HG03095 (cell line): ENCODE results near the gene CAPN2.

Experiments
- ATAC-seq: cut with Tn5 transposase; IDR thresholded peaks from one replicate; pipeline ENCODE4 v1.9.1; 2021; ENCODE audit warnings: moderate library complexity; ENCODE audit not compliant: unreplicated experiment

Gene CAPN2

GRCh38 chr1:223712194-223712849 is at the start of gene CAPN2:
Gene CAPN2 (plus strand): TSS chr1:223712539. CDS start chr1:223712641, 102 bp downstream.
- ATAC-seq: peak; percentile 55

DNA sequence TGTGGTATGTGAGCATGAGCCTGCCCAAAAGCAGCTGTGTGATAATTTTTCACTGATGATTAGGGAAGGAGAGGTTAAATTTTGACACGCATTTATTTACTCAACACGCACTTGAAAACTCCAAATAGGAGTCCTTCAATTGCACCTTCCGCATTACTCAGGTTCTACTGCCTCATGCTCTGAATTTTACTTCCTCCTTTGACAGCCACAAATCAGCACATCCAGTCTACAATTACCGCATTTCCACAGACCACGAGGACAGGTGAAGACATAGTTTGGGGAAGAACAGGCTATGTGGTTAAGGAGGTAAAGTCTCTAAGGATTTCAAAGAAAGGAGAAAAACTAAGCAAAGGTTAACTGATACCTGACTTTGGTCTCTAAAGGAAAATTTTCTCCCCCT is 49.4 kb upstream of the CAPN2 start:
- no peak for ATAC-seq

DNA sequence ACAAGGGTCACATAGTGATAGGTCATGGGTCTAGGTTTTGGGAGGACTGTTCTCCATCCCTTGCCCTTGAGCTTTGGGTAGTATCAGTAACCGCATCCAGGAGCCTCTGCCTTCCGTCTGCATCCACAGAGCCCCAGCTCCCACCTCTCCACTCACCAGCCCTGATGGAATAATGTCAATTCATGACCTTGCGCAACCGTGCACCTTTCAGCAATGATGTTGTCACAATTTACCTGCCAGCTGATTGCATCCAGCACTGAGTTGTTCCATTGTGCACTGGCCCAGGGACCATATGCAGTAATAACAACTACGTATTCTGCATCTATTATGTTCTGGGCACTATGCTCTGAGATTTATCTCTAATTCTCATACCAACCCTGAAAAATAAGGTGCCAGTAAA is 48.2 kb upstream of the CAPN2 start:
- no peak for ATAC-seq

- ATAC-seq: no peak
Measured at GRCh38 chr1:223665592-223666312, 46.6 kb upstream of the CAPN2 start, which contains the start of gene CAPN8. Gene CAPN8 (minus strand): TSS chr1:223665701. CDS start chr1:223665646, 55 bp downstream.

- no peak for ATAC-seq
Measured at GRCh38 chr1:223667484-223668182, 44.7 kb upstream of the CAPN2 start.

- no peak for ATAC-seq
Measured at GRCh38 chr1:223669003-223669795, 43.1 kb upstream of the CAPN2 start.

DNA sequence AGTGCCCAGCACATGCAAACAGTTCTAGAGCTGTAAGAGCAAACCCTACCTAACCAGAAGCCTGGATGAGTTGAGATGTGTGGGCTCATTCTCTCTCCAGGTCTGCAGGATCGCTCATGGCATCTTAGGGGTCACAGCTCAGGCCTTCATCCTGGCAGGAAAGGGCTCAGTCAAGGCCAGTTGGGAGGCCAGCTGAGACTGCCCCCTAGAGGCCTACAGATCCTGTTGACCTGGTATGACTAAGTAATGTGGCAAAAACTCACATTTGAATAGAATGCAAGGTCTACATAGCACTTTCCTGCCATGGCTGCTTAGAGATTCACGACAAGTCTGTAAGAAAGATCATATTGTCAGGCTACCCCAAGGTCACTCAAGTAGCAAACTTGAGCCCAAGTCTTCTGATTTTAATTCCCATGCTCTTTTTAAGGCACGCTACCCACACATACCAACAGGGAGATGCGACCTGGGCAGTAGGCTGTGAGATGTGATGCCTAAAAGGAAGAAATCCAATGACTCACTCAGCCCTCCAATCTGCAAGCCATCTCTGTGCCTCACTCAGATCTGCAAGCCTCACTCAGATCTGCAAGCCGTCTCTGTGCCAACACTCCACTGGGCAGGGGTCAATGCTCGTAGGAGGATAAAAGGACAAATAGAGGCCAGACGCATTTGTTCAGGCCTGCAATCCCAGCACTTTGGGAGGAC is 41.7 kb upstream of the CAPN2 start:
- no peak for ATAC-seq

DNA sequence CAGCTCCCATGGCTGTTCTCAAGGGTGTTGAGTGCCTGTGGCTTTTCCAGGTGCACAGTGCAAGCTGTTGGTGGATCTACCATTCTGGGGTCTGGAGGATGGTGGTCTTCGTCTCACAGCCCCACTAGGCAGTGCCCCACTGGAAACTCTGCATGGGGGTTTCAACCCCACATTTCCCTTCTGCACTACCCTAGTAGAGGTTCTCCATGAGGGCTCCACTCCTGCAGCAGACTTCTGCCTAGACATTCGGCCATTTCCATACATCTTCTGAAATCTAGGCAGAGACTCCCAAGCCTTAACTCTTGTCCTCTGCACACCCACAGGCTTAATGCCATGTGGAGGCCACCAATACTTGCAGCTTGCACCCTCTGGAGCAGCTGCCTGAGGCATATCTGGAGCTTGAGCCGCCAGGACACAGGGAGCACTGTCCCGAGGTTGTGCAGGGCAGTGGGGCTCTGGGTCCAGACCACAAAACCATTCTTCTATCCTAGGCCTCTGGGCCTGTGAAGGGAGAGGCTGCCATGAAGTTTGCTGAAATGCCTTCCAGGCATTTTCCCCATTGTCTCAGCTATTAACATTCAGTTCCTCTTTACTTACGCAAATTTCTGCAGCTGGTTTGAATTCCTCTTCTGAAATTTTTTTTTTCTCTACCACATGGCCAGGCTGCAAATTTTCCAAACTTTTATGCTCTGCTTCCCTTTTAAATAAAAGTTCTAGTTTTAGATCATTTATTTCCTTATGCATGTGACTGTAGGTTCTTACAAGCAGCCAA is 38.0 kb upstream of the CAPN2 start:
- no peak for ATAC-seq

GRCh38 chr1:223678841-223679240 is 33.5 kb upstream of the CAPN2 start:
- no peak for ATAC-seq

DNA sequence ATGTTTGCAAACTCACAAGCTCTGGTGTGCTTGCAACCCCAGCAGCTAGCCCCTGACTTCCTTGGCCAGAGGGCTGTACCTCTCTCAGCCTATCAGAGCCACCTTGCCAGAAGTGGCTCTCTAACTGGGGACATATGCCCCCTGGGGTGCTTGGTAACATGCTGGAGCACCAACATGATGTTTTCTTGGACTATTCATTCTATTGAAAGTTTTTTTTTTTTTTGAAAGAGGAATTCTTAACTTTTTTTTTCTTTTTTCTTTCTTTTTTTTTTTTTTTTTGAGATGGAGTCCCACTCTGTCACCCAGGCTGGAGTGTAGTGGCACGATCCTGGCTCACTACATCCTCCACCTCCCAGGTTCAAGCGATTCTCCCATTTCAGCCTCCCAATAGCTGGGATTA is 32.2 kb upstream of the CAPN2 start:
- no peak for ATAC-seq

GRCh38 chr1:223682502-223682901 is 29.8 kb upstream of the CAPN2 start:
- no peak for ATAC-seq

- no peak for ATAC-seq
Measured at GRCh38 chr1:223683586-223684487, 28.5 kb upstream of the CAPN2 start.

DNA sequence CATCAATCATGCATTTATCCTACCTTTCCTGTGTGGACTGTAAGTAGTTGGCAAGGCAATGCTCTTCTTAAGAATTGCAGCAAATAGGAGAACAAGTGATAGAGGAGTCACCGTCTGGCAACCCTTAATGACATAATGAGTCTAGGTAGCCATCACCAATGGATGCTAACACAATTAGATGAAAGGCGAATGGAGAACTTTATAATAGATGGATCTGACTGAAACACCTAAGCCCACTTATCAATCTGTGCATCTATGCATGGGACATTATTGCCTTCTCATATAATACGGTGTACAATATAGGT is 27.9 kb upstream of the CAPN2 start:
- ATAC-seq: no peak

- ATAC-seq: no peak
Measured at GRCh38 chr1:223691121-223691520, 21.2 kb upstream of the CAPN2 start.

DNA sequence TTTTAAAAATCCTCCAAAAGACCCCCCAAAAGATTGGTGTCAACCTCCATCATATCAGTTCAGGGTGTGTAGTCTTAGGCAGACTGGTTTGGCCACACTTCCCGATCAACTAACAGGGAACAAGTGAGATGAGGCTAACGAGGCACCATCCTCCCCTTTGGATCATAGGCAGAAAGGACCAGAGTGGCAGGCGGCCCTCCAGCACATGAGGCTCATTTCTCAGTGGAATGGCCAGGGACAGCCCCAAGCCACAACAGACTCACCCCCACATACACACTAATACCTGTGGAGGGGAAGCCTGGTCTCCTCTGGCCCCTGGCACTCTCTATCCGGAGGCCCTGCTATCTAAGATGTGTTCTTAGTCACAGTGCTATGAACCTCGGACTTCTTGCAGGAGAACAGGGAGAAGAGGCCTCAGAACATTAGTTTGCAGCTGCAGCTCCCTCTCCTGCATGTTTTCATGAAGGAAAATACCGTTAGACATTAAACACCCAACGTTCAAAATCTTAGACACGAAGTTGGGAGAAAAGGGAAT is 17.3 kb upstream of the CAPN2 start:
- ATAC-seq: no peak

DNA sequence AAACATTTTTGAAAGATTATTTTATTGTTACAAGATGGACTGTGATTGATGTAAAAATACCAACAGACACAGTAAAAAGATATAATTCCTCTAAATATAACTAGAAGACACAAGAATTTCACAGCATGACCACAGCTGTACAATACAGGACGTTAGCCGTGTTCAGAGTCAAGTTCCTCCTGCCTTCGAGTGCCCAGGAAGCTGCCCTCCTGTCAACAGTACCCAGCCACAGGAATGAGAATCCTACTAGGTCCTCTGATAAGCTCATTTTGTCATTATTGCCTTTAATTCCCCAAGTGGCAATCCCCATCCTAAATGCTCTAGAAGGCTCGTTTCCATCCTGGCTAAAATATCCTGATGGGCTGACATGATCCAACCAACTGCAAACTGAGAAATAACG is 16.4 kb upstream of the CAPN2 start:
- ATAC-seq: no peak

GRCh38 chr1:223700388-223700918 is 11.9 kb upstream of the CAPN2 start:
- ATAC-seq: no peak

GRCh38 chr1:223700942-223701637 is 11.2 kb upstream of the CAPN2 start:
- ATAC-seq: no peak
